RWPE2 (cell line): Measurements from ENCODE around the gene LRP1.

ENCODE experiments used
- ATAC-seq: fragments of 200-7000 bp; cut with Tn5 transposase; 3 replicates; pipeline ENCODE4 v1.9.1; 2021; ENCODE audit warnings: low read depth
- DNase-seq: peaks from one replicate; pipeline ENCODE4 v3.0.0-alpha.2; 2020; ENCODE audit warnings: low spot score
- H3K27ac ChIP-seq: fragments of 450-650 bp; 2 replicates; pipeline ENCODE4 v1.5.1; 2017; ENCODE audit warnings: mild to moderate bottlenecking; ENCODE audit not compliant: poor library complexity, severe bottlenecking
- H3K27me3 ChIP-seq: fragments of 250-450 bp; sonication (Bioruptor Pico); 2 replicates; pipeline ENCODE4 v1.5.1; 2021; ENCODE audit warnings: mild to moderate bottlenecking, moderate library complexity; ENCODE audit not compliant: insufficient read depth, poor library complexity, severe bottlenecking
- H3K36me3 ChIP-seq: fragments of 250-450 bp; sonication (Bioruptor Pico); 2 replicates; pipeline ENCODE4 v1.5.1; 2020; ENCODE audit warnings: low read depth, mild to moderate bottlenecking, moderate library complexity
- H3K4me1 ChIP-seq: fragments of 250-450 bp; sonication (Bioruptor Pico); 2 replicates; pipeline ENCODE4 v1.5.1; 2021; ENCODE audit warnings: mild to moderate bottlenecking, moderate library complexity; ENCODE audit not compliant: insufficient read depth, poor library complexity, severe bottlenecking
- H3K4me3 ChIP-seq: fragments of 250-450 bp; sonication (Bioruptor Pico); 2 replicates; pipeline ENCODE4 v1.5.1; 2021; ENCODE audit warnings: mild to moderate bottlenecking, moderate library complexity; ENCODE audit not compliant: severe bottlenecking
- H3K9me3 ChIP-seq: fragments of 250-450 bp; sonication (Bioruptor Pico); 2 replicates; pipeline ENCODE4 v1.5.1; 2021; ENCODE audit warnings: mild to moderate bottlenecking, moderate library complexity; ENCODE audit not compliant: severe bottlenecking
- TF ChIP-seq, protein P1 (sequence below): fragments of 450-650 bp; IDR thresholded peaks from one replicate; pipeline ENCODE4 v1.5.1; 2017; ENCODE audit warnings: mild to moderate bottlenecking, moderate library complexity; ENCODE audit not compliant: poor library complexity, severe bottlenecking

LRP1 gene

DNA sequence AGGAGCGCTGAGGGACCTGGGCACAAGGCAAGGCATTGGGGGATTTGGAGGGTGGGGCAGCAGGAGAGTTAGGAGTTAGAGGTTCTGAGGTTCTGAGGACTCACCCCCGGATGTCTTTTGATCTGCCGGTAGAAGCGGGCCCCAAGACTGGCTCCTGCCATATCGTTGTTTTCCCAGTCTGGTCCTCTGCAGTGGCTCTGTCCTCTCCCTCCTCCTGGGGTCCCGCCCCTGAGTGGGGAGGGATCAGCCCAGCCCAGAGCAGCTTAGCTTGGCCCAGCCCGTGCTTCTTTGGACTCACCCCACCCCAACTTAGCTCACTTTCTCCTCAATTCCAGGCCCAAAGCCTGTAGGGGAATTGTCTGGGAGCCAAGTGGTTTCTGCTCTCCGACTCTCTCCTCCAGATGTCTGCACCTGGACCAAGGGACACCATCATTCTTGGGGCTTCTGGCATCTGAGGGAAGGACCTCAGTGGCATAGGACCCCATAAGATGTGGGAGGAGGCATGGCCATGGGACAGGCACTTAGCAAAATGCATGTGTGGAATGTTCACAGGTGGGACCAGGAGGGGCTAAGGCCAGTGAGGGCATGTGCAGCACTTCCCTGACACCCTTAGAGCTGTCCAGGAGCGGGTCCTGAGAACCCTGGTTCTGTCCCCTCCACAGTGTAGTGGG lies 108.8 kb downstream of the LRP1 start:
- H3K36me3 ChIP-seq = peaks cover 29% of the 10 kb centered on the region
- DNase-seq (no peak), ATAC-seq (peak; percentile 7; the same call in 2 of the 3 replicates)
- TF ChIP-seq, protein P1, sequence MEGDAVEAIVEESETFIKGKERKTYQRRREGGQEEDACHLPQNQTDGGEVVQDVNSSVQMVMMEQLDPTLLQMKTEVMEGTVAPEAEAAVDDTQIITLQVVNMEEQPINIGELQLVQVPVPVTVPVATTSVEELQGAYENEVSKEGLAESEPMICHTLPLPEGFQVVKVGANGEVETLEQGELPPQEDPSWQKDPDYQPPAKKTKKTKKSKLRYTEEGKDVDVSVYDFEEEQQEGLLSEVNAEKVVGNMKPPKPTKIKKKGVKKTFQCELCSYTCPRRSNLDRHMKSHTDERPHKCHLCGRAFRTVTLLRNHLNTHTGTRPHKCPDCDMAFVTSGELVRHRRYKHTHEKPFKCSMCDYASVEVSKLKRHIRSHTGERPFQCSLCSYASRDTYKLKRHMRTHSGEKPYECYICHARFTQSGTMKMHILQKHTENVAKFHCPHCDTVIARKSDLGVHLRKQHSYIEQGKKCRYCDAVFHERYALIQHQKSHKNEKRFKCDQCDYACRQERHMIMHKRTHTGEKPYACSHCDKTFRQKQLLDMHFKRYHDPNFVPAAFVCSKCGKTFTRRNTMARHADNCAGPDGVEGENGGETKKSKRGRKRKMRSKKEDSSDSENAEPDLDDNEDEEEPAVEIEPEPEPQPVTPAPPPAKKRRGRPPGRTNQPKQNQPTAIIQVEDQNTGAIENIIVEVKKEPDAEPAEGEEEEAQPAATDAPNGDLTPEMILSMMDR = no peak
- H3K4me1 ChIP-seq = no peaks in the 10 kb centered on the region
- peaks cover 28% of the 10 kb centered on the region for H3K27me3 ChIP-seq
- no peaks in the 10 kb centered on the region for H3K9me3 ChIP-seq
- H3K4me3 ChIP-seq = no peak overlapping the region
- H3K27ac ChIP-seq = no peak overlapping the region

DNA sequence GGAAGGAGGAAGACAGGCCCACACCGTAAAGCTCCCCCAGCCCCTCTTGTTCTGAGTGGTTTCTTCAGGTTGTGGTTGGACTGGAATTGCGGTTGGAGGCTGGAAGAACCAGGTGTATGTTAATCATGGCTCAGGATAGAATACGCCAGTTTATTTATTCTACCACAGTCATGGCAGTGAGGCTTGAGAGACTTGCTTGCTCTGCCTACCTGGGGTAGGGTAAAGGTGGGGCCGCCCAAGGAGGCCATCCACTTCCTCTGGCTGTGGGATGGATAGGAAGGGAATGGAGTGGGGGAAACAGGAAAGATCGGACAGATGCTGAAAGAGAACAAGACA lies 109.3 kb downstream of the LRP1 start:
- no peak for DNase-seq
- Histone ChIP-seq H3K27ac (no peak overlapping the region), H3K27me3 (peaks cover 32% of the 10 kb centered on the region)

GRCh38 chr12:57237932-57238853 lies 109.9 kb downstream of the LRP1 start:
- no peak for DNase-seq
- Histone ChIP-seq H3K4me3 (peak overlapping the region; percentile 51), H3K4me1 (no peaks in the 10 kb centered on the region)

More for the DNA sequence above, 109.3 kb downstream of the LRP1 start:
- no peaks in the 10 kb centered on the region for H3K9me3 ChIP-seq
- no peak for ATAC-seq
- TF ChIP-seq, protein P1 = no peak
- peaks cover 24% of the 10 kb centered on the region for H3K36me3 ChIP-seq
- no peak overlapping the region for H3K4me3 ChIP-seq
- H3K4me1 ChIP-seq = no peaks in the 10 kb centered on the region

DNA sequence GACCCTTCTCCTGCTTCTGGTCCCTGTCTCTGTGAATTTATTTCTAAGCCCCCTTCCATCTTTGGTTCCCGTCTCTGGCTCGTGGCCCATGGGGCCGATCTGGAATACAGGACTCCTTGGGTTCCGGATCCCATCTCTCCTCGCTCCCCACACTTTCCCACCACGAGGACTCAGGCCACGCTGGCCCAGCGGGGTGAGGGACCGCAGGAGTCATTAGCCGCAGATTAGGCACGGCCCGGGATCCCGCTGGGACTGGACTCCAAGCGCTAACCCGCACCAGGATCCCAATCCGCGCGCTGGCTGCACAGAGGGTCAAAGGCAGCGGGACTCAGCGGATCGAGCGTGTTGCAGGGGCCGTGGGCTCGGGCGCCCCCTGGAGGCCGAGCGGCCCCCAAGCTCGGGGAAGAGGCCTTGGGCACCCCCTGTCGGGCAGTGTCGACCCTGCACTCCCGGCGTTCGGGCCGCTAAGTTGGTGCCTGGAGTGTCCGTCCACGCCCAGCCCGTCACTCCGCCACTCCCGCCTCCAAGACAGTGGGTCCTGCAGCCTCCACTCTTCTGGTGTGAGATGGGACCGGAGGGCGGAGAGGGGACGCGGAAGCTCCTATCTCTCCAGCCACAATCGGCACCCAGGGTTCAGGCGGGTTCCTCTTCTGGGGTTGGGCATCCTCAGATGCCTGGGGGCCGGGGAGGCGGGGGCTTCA lies 110.7 kb downstream of the LRP1 start:
- Histone ChIP-seq H3K9me3 (no peaks in the 10 kb centered on the region), H3K4me1 (no peaks in the 10 kb centered on the region), H3K27me3 (peaks cover 32% of the 10 kb centered on the region), H3K4me3 (peak overlapping the region; percentile 51), H3K27ac (no peak overlapping the region), H3K36me3 (peaks cover 10% of the 10 kb centered on the region)
- TF ChIP-seq, protein P1 = peak; percentile 99
- ATAC-seq = peak; percentile 43
- peak; percentile 80 for DNase-seq

More at GRCh38 chr12:57237932-57238853, 109.9 kb downstream of the LRP1 start:
- TF ChIP-seq, protein P1 = no peak
- no peak for ATAC-seq
- Histone ChIP-seq H3K36me3 (peaks cover 18% of the 10 kb centered on the region), H3K9me3 (no peaks in the 10 kb centered on the region), H3K27ac (no peak overlapping the region), H3K27me3 (peaks cover 32% of the 10 kb centered on the region)
